A673 (cell line): ENCODE measurements around the gene SLIT1.

Experiments used
- CTCF ChIP-seq: fragments of 300-800, 200-600 bp; sonication (generic); conservative IDR thresholded peaks from 2 replicates; pipeline ENCODE4 v1.5.1; 2017; ENCODE audit warnings: low read depth, mild to moderate bottlenecking, antibody characterized with exemption, low read length, moderate library complexity, mixed read lengths
- EZH2 ChIP-seq: fragments of 200-600 bp; sonication (generic); IDR thresholded peaks from 2 replicates; pipeline ENCODE4 v1.6.1; 2017; ENCODE audit warnings: borderline replicate concordance, low read depth, mild to moderate bottlenecking, mixed read lengths, antibody characterized with exemption, low read length; ENCODE audit not compliant: poor library complexity, severe bottlenecking

GRCh38 chr10:97174276-97174775 lies 11.4 kb downstream of the SLIT1 start:
- TF ChIP-seq CTCF, result no peak
- no peak for TF ChIP-seq EZH2
